ENCODE data around the gene MORN5.

MORN5 gene

GRCh38 chr9:122128007-122128968 is 31.4 kb upstream of the MORN5 start:
- Histone ChIP-seq H3K4me3 (no peak overlapping the region), H3K4me2 (no peak overlapping the region), H3K4me1 (peaks cover 0 to 6% (median 0%) of the 10 kb centered on the region in 10 experiments; a peak in 1 of 20 replicates), H4K20me1 (peaks cover 0 to 10% (median 0%) of the 10 kb centered on the region in 11 experiments; a peak in 3 of 22 replicates), H3K36me3 (no peaks in the 10 kb centered on the region), H3K9ac (no peak overlapping the region), H3K27me3 (peaks cover 26 to 40% (median 37%) of the 10 kb centered on the region in 11 experiments), H3K27ac (no peak overlapping the region), H3K9me3 (replicated peaks in 1 of 11) (no peaks in the 10 kb centered on the region)
- TF ChIP-seq Cebpa-rat (IDR thresholded peaks at IDR 0.05): no peak

- no peaks in the 10 kb centered on the region for H3K9me3 ChIP-seq (replicated peaks in 1 of 11)
- H3K4me1 ChIP-seq: peaks cover 0 to 6% (median 0%) of the 10 kb centered on the region in 10 experiments; a peak in 1 of 20 replicates
- H3K27ac ChIP-seq: no peak overlapping the region
- H3K27me3 ChIP-seq: peaks cover 26 to 40% (median 37%) of the 10 kb centered on the region in 11 experiments
- H3K4me2 ChIP-seq: no peak overlapping the region
- TF ChIP-seq Cebpa-rat (IDR thresholded peaks at IDR 0.05): no peak
- peaks cover 0 to 10% (median 0%) of the 10 kb centered on the region in 11 experiments; a peak in 3 of 22 replicates for H4K20me1 ChIP-seq
- H3K4me3 ChIP-seq: no peak overlapping the region
- H3K9ac ChIP-seq: no peak overlapping the region
- H3K36me3 ChIP-seq: no peaks in the 10 kb centered on the region
Observed at GRCh38 chr9:122128969-122129343, 30.8 kb upstream of the MORN5 start.

GRCh38 chr9:122129969-122130368 is 29.7 kb upstream of the MORN5 start:
- H3K9me3 ChIP-seq (replicated peaks in 1 of 11): no peaks in the 10 kb centered on the region
- peaks cover 26 to 40% (median 37%) of the 10 kb centered on the region in 11 experiments for H3K27me3 ChIP-seq
- peaks cover 0 to 6% (median 0%) of the 10 kb centered on the region in 10 experiments; a peak in 1 of 20 replicates for H3K4me1 ChIP-seq
- H3K36me3 ChIP-seq: no peaks in the 10 kb centered on the region
- H3K9ac ChIP-seq: no peak overlapping the region
- TF ChIP-seq Cebpa-rat (IDR thresholded peaks at IDR 0.05): no peak
- no peak overlapping the region for H3K4me3 ChIP-seq
- H3K4me2 ChIP-seq: no peak overlapping the region
- H3K27ac ChIP-seq: no peak overlapping the region
- H4K20me1 ChIP-seq: peaks cover 0 to 10% (median 0%) of the 10 kb centered on the region in 11 experiments; a peak in 3 of 22 replicates

GRCh38 chr9:122130837-122131236 is 28.9 kb upstream of the MORN5 start:
- no peak overlapping the region for H3K9ac ChIP-seq
- H3K27me3 ChIP-seq: peaks cover 21 to 33% (median 31%) of the 10 kb centered on the region in 11 experiments
- H3K27ac ChIP-seq: no peak overlapping the region
- no peak for TF ChIP-seq Cebpa-rat (IDR thresholded peaks at IDR 0.05)
- H3K4me1 ChIP-seq: peaks cover 0 to 6% (median 0%) of the 10 kb centered on the region in 10 experiments; a peak in 1 of 20 replicates
- no peak overlapping the region for H3K4me2 ChIP-seq
- H3K36me3 ChIP-seq: no peaks in the 10 kb centered on the region
- H3K4me3 ChIP-seq: no peak overlapping the region
- H4K20me1 ChIP-seq: peaks cover 0 to 5% (median 0%) of the 10 kb centered on the region in 11 experiments; a peak in 3 of 22 replicates
- H3K9me3 ChIP-seq (replicated peaks in 1 of 11): no peaks in the 10 kb centered on the region

- no peaks in the 10 kb centered on the region for H3K36me3 ChIP-seq
- no peak overlapping the region for H3K27ac ChIP-seq
- H3K9me3 ChIP-seq (replicated peaks in 1 of 11): no peaks in the 10 kb centered on the region
- peaks cover 14 to 27% (median 24%) of the 10 kb centered on the region in 11 experiments for H3K27me3 ChIP-seq
- no peak overlapping the region for H3K9ac ChIP-seq
- no peak overlapping the region for H3K4me2 ChIP-seq
- H3K4me1 ChIP-seq: peaks cover 0 to 2% (median 0%) of the 10 kb centered on the region in 10 experiments; a peak in 1 of 20 replicates
- no peak overlapping the region for H3K4me3 ChIP-seq
- peaks cover 0 to 4% (median 0%) of the 10 kb centered on the region in 11 experiments; a peak in 2 of 22 replicates for H4K20me1 ChIP-seq
- no peak for TF ChIP-seq Cebpa-rat (IDR thresholded peaks at IDR 0.05)
Observed at GRCh38 chr9:122131401-122132001, 28.2 kb upstream of the MORN5 start.

- no peak for TF ChIP-seq Cebpa-rat (IDR thresholded peaks at IDR 0.05)
- H3K9ac ChIP-seq: no peak overlapping the region
- H3K9me3 ChIP-seq (replicated peaks in 1 of 11): no peaks in the 10 kb centered on the region
- H3K4me3 ChIP-seq: no peak overlapping the region
- peaks cover 0 to 4% (median 0%) of the 10 kb centered on the region in 11 experiments; a peak in 2 of 22 replicates for H4K20me1 ChIP-seq
- no peaks in the 10 kb centered on the region for H3K36me3 ChIP-seq
- no peak overlapping the region for H3K4me2 ChIP-seq
- peaks cover 4 to 16% (median 14%) of the 10 kb centered on the region in 11 experiments; a peak in 21 of 22 replicates for H3K27me3 ChIP-seq
- H3K4me1 ChIP-seq: no peaks in the 10 kb centered on the region
- no peak overlapping the region for H3K27ac ChIP-seq
Observed at GRCh38 chr9:122132539-122132938, 27.2 kb upstream of the MORN5 start.

GRCh38 chr9:122133263-122133983 is 26.3 kb upstream of the MORN5 start:
- Histone ChIP-seq H3K27me3 (peaks cover 0 to 13% (median 9%) of the 10 kb centered on the region in 11 experiments; a peak in 14 of 22 replicates), H3K9ac (no peak overlapping the region), H3K4me1 (no peaks in the 10 kb centered on the region), H3K9me3 (replicated peaks in 1 of 11) (no peaks in the 10 kb centered on the region), H4K20me1 (peaks cover 0 to 4% (median 0%) of the 10 kb centered on the region in 11 experiments; a peak in 2 of 22 replicates), H3K4me2 (no peak overlapping the region), H3K36me3 (no peaks in the 10 kb centered on the region), H3K27ac (no peak overlapping the region), H3K4me3 (no peak overlapping the region)
- TF ChIP-seq Cebpa-rat (IDR thresholded peaks at IDR 0.05): no peak

- Histone ChIP-seq H3K27ac (no peak overlapping the region), H3K9ac (no peak overlapping the region), H3K4me2 (no peak overlapping the region), H3K27me3 (peaks cover 0 to 13% (median 9%) of the 10 kb centered on the region in 11 experiments; a peak in 14 of 22 replicates), H3K9me3 (replicated peaks in 1 of 11) (no peaks in the 10 kb centered on the region), H4K20me1 (peaks cover 0 to 4% (median 0%) of the 10 kb centered on the region in 11 experiments; a peak in 2 of 22 replicates), H3K4me3 (no peak overlapping the region), H3K36me3 (no peaks in the 10 kb centered on the region), H3K4me1 (no peaks in the 10 kb centered on the region)
- no peak for TF ChIP-seq Cebpa-rat (IDR thresholded peaks at IDR 0.05)
Observed at GRCh38 chr9:122133984-122134535, 25.6 kb upstream of the MORN5 start.

All from BLaER1 treated with 17β-estradiol and CSF1 and Interleukin-3, amounts not matched to agents 10 nM and 100 nM (cell line).